HG03064 (cell line): ENCODE data around the gene RNF220.
"Not testable (repeated sequence)": the region's sequence is repeated elsewhere in the genome, so short reads cannot be mapped to it uniquely, and the experiment has no call there.

Experiments
- ATAC-seq: cut with Tn5 transposase; IDR thresholded peaks from one replicate; pipeline ENCODE4 v1.9.1; 2021; ENCODE audit warnings: low read depth; ENCODE audit not compliant: unreplicated experiment

RNF220 gene

DNA sequence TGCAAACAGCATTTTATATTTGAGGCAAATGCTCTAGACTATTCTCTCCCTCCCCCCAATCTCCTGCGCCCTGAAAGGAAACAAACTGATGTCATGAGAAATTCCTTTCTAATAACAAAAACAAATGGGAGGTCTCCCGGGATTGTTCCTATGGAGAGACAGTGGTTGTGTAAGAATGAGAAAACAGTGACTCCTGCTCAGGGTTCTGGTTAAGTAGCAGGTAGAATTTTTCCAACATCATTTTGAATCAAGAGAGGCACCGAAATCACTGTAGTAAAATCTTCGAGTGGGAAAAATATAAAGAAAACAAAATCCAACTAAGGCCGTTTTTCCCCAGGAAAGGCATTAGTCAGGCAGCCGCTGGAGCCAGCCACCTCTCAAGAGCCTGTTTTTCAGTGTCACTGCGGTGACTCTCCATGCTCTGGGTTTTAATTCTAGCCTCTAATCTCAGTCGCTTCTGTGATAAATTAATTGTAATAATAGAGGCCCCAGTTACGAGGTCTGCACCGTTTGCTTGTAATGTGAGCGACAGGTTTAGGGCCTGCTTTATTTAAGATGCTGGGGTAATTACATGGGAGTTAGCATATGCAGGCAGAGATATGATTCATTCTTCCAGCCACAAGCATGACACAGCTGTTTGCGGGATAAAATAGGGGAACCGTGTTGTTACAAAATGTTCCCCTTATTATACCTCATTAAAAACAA, 80.3 kb downstream of the RNF220 start:
- ATAC-seq, result no peak

DNA sequence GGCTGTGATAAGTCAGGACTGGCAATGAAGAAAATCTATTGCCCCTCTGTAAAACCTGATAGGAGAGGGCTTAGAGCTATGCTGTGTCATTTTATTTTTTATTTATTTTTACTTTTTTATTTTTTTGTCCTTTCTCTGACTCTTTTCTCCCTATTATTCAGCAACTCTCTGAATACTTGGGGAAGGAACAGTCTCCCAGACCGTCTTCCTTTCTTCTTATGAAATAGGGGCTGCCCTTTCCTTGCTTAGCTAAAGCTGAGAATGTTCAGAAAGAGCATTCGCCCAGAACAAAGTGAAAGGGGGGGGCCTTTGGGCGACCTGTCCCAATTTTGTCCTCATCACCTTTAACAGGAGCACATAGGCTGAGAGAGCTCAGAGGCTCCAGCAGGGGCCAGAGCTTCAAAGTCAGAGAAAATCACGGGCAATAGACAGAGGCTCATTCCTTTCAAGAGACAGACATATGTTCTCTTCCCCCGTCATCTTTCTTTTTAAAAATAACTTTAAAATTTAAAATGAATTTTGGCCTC, 80.9 kb downstream of the RNF220 start:
- no peak for ATAC-seq

DNA sequence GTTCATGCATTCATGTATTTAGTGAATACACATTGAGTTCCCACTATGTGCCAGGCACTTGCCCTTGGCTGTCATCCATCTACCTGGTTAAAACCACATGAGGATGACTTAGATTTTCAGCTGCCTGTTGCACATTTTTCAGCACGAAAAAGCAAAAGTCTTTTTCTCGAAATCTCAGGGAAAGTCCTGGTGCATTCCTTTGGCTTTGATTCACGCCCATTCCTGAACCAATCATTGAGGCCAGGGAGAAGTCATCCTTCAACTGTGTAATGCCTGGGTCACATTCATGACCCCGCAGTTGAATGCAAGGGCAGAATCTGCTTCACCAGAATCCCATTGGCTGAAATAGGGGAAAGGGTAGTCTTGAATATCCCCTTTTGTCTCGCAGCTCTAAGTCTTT, 84.4 kb downstream of the RNF220 start:
- ATAC-seq, result no peak

DNA sequence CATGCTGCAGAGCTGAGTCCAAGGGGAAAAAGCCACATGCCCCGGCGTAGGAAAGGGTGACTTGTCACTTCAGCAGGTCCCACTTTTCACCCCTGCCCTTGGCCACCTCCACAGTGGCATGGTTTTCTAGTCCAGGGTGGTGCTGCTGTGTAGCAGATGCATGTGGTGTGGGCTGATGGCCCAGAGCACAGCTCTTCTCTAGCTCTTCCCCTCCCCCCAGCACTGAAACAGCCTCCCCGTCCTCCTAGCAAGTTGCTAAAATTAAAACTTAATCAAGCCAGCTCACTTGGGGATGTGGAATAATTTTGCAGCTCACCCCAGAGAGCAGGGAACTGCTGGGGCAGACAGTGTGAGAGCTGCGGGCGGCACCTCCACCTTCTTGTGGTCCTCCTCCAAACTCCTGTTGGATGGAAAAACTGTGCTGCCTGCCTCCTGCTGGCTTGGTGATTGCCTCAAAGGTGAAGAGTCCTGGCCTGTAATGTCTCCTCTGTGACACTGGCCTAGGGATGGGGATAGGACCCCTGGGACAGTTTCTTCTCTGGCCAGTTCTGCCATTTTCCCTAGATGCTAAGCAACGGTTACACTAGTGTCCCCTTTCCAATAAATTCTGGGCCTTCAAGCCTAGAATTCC, 91.6 kb downstream of the RNF220 start:
- no peak for ATAC-seq

DNA sequence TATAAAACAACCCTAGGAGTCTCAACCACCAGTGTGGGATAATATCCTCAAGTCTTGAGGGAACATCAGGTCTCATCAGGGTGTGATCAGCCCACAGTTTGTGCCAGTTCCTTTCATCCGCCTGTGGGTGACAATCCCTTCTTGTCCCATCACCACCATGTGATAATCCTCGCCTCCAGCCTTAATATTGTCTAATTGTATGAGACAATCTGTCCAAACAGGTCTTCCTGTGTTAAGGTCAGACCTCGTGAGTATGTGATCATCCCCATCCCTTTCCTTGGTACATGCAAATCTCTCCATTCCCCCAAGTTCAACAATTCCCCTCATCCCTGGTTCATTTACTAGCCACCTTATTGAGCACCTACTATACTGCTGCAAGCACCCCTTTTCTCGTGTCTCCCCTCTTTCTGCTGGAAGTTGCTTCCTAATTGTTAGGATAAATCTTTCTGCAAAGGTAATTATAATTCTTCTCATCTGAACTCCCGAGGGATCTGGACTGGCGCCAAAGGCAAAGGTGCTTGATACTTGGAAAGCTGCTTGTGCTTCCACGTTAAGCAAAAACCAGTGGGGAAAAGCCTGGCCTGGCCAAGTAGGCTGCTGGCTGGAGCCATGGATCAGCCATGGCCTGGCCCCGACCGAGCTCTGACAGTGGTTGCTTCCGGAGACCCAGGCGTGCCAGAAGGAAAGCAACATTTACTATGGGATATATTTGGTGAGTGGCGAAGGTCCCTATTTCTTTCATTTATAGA, 92.5 kb downstream of the RNF220 start:
- ATAC-seq, result no peak

DNA sequence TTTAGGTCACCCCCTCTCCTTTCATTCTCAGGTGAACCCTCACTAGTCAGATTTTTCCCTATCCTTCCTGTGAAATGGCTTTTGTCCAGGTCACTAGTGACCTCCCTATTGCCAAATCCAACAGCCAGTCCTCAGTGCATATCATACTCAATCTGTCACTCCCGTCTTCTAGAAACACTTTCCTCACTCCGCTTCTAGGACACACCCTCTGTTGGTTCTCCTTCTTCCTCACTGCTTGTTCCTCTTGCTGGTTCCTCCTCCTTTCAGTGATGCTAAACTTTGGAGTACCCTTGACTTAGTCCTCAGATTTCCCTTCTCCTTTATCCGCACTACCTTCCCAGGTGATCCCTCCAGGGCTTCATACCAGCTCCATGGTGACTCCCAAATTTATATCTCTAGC, 94.3 kb downstream of the RNF220 start:
- no peak for ATAC-seq

DNA sequence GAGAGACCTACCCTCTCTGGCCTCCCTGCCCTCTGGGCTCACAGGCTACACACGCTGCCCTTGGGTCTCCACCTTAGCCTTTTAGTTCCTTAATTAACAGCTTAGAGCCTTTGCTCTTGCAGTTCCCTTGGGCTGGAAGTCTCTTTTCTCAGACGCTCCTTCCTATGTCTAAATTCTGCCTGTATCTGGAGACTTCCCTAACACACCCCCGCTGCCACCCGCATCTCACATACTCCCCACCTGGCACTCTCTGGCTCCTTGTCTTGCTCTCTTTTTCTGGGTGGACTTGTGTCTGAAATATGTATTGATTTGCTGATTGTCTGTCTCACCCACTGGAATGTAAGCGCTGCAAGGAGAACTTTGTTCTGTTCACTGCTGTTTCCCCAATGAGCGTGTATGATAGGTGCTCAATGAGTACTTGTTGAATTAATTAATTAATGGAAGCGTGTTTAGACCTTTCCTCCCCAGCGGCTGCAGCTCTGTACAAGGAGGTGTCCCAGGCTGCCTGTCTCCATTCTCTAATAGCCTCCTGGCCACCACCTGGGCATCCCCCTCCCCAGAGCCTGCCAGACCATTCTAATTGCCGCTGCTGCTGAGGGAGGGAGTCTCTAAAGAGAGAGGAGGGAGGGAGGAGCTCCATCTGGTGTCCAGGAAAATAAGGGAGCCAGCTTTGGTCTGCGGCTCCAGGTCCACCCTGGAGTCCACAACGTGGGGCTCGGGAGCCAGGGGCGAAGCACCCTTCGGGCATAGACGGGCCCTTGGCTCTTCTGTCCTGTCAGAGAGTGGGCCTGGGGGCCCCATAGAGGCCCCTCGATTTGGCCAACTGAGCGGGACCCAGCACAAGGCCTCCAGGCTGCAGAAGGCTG, 95.4 kb downstream of the RNF220 start:
- no peak for ATAC-seq

DNA sequence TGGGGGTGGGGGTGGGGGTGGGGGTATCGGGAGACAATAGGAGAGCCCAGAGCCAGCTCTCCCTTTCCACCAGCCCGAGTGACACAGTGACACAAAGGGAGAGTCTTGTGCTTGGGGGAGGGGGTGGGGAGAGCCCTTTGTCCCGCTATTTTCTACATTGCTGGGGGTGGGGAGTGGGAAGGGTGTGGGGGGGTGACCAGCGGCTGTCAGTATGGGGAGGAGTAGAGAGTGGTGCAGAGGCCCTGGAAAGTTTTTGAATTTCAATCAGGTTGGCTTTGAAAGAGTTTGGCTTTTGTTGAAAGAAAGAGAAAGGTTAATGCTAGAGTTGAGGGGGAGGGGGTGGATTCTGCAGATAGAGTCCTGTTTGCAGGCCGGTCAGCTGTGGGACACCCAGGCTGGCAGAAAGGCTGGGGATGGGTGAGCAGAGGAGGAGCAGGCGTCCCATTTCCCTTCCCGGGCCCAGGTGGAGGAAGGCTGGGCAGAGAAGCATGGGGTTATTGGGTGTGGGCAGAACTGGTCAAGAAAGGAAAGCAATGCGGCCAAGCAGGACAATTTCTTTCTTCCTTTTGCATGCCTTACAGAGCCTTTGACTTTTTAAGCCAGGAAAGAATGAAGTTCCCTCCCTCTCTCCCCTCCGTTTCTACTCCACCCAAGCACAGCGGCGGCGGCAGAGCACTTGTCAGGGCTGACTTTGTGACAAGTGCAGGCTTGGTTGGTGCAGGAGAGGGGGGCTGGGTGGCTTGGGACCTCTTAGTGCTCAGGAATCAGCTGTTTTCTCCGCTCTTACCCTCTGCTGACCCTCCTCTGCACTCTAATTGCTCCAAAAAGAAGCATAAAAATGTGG, 96.2 kb downstream of the RNF220 start:
- no peak for ATAC-seq

DNA sequence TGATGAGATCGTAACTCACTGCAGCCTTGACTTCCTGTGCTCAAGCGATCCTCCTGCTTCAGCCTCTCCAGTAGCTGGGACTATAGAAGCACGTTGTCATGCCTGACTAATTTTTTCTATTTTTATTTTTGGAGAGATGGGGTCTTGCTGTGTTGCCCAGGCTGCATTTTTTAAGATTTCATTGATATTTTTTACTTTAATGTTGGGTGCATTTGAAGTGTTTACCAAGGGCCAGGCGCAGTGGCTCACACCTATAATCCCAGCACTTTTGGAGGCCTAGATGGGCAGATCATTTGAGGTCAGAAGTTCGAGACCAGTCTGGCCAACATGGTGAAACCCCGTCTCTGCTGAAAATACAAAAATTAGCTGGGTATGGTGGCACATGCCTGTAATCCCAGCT, 97.8 kb downstream of the RNF220 start:
- ATAC-seq, result not testable (repeated sequence)

DNA sequence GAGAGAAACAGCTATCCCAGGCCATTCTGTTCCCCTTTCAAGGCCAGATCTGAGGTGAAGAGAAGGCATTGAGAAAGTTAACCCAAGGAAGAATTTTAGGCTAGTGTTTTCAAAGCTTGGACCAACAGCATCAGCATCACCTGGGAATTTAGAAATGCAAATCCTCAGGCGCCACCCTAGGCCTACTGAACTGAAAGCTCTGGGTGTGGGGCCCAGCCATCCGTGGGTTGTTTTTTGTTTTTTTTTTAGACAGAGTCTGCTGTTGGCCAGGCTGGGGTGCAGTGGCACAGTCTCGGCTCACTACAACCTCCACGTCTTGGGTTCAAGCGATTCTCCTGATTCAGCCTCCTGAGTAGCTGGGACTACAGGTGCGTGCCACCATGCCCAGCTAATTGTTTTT, 98.6 kb downstream of the RNF220 start:
- no peak for ATAC-seq

DNA sequence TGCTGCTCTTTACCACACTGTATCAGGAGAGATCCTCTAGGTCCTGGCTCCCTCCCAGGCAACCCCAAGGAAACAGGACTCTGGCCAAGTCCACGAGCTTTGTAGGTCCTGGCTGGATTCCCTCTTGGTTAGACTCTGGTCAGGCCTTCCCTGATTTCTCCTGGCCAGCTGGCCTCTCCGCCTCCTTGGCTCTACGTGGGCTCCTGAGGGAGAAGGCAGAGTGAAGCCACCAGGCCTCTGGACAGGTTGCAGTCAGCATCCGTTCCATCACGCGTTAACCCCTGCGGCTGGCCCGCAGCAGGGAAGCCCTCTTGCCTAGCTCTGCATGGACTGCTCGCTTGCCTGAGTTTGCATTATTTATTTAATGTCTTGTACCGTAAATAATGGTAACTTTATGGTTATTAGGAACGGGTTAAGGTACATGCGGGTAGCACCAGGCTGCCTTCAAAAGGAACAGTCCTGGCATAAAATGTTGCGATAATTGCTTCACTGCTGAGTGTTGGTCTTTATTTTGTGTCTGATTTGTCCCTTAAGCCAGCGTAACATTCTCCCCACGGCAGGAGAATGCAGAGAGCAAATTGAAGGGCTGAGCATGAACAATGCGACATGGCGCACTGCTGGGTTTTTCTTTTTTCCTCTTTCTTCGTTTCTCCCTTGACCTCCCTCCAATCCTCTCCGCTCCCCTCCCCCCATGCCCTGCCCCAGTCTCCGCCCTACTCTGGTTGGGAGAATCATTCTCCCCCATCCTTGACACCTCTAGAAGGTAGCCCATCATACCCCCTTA, 100.3 kb downstream of the RNF220 start:
- no peak for ATAC-seq

DNA sequence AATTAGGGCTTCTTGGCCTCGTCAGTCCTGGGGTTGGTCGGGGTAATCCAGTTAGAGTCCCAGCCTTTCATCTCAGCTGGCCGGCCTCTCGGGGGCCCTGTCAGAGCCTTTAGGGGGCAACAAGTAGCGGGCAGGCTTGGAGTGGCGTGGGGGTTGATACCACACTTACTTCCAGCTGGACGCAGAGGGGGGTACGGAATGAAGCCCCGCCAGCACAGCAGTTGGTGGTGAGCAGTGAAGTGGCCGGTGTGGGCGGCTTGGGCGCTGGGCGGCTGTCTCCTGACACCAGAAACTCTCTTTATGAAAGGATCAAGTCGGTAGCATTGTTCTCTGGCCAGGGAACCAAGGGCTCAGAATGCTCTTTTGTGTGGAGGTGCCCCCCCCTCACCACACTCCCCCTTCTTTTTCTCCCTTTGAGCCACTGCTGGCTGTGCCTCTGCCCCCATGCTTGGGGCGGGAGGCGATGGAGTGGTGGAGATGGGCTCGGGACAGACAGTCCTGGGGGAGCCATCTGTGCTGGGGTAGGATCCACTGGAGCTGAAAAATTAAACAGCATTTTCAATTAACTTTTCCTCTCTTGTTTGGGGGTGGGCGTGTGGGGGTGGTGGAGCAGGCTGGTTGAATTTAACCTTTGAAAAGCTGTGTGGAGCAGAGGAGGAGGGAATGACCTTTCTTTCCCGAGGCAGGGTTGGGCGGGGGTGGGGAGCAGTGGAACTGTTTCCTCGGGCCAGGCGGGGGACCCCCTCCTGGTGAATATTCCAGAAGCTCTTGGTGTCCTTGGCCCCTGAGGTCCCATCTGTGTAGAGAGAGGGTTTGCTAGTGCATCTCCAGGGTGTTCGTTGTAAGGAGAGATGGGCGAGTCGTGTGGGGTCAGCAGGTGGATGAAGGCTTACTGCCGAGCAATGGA, 102.7 kb downstream of the RNF220 start:
- ATAC-seq, result no peak

DNA sequence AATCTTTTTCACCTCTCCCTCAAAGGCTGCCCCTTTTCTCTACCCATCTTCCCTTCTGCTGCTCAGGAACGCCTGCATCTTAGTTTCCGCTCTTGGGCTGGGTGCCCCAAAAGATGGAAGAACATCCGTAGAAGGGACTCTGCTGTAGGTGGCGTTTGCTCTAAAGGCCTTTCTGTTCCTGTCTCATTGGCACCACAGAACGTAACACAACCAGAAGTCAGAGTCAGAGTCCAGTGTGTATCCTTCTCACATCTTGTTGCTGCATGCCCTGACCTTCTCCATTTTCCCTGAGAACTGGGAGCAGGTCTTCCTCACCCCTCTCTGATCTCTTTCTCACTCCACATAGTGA, 103.3 kb downstream of the RNF220 start:
- no peak for ATAC-seq

DNA sequence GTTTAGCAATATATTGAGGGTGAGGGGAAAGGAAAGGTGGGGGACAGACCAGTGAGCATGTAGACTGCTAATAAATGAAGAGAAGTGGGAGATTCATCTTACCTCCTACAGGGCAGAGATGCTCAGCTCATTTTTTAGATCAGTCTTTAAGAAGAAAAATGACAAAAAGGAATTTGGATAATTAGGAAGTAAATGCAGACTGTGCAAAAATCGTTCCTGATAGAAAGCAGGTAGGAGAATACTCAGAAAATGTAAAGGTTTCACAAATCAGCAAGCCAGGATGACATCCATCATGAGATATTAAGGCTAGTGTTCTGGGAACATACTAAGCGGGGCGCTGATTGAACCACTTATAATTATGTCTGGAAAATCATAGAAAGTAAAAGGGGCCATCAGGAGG, 106.3 kb downstream of the RNF220 start:
- ATAC-seq, result no peak

DNA sequence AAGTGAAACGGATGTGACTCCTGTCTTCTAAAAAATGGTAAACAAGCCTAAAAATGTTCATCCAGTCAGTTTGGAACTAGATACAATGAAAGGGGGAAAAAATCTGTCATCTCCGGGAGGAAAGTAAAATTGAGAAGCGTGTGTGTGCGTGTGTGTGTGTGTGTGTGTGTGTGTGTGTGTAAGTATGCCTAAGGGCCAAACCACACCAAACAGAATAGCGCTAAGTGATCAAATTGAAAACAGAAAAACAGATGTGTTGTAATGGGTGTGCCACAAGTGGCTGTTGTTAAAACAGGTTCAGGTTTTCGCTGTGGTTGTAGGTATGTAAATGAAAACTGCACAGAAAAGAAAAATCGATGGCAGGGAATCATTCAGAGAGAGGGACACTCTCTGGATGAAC, 106.7 kb downstream of the RNF220 start:
- ATAC-seq, result no peak

DNA sequence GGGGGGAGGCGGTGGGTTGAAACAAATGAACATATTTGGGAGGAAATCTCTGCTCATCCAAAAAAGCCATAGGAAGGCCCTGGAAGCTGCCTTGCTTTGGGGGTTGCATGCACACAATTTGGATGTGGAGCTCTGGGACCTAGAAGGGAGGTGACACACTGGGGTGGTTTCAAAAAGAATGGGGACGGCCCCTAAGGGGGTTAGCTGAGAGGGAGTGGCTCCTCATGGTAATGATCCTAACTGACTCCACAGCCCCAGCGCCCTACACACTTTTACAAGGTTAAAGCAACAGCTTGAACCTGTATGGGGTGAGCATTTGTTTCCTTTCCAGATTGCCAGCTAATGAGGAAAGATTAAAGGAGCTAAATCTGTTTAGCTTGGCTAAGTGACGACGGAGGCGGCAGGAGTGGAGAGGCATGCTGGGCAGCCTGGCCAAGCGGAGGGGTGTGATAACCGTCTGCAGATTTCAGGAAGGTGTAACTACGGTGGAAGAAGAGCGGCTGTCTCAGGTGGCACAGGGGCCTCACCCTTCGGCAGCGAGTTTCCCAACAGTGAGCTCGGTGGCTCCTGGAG, 107.3 kb downstream of the RNF220 start:
- ATAC-seq, result no peak

DNA sequence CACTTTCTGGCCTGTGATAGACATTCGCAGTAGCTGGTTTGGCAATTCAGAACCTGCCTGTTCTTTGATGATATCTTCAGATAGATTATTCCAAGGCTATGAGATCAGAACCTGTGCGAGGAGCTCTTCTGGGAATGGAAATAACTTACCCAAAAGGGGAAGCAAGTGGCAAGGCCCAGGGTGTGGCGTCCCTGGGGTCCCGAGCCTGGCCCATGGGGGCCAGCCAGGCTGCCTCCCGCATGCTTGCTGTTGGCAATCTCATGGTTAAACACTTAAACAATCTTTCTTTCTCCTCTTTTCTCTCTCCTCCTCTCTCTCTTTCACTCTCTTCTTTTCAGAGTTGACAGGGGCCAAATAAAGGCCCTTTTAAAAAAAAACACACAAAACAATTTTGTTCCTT, 108.1 kb downstream of the RNF220 start:
- ATAC-seq, result no peak

DNA sequence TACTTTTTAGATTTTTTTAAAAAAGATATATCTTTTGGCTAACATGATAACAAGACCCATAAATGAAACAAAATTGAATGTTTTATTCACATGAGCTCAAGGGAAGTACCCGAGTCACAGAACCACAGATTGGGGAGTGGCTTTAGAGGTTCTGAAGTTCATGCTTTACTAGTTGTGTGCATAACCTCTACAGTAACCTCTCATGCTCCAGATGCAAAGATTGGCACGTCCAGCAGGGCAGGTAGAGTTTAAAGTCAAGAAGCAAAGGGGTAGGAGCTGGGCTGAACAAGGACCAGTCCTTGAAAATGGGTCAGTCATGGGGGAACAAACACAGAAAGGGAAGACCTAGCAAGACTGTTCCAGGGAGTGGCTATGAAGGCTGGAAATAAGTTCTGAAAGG, 109.6 kb downstream of the RNF220 start:
- ATAC-seq, result no peak
